Fibroblast of pulmonary artery (primary cell): Measurements from ENCODE around the gene SLC26A11.

Experiments
- DNase-seq: peaks from one replicate; pipeline ENCODE4 v3.0.0-alpha.2; 2010; ENCODE audit warnings: low read depth
- H3K4me3 ChIP-seq: replicated peaks from 2 replicates; pipeline ENCODE4 v1.5.1; 2011; ENCODE audit warnings: low read depth, mild to moderate bottlenecking, control low read depth, low read length, moderate library complexity
- CTCF ChIP-seq: IDR thresholded peaks from 2 replicates; pipeline ENCODE4 v1.5.1; 2011; ENCODE audit warnings: mild to moderate bottlenecking, control low read depth, low read length, inconsistent platforms; ENCODE audit errors: missing control alignments

Gene SLC26A11

GRCh38 chr17:80212109-80212508 is 8.1 kb upstream of the SLC26A11 start:
- H3K4me3 ChIP-seq, result no peak overlapping the region
- DNase-seq, result no peak
- no peak for TF ChIP-seq CTCF

- TF ChIP-seq CTCF, result no peak
- H3K4me3 ChIP-seq, result no peak overlapping the region
- DNase-seq, result no peak
Measured at GRCh38 chr17:80212511-80212910, 7.7 kb upstream of the SLC26A11 start.

- no peak for TF ChIP-seq CTCF
- H3K4me3 ChIP-seq, result no peak overlapping the region
- DNase-seq, result no peak
Measured at GRCh38 chr17:80212962-80213642, 7.1 kb upstream of the SLC26A11 start.

GRCh38 chr17:80213643-80213975 is 6.6 kb upstream of the SLC26A11 start:
- TF ChIP-seq CTCF, result no peak
- H3K4me3 ChIP-seq, result no peak overlapping the region
- DNase-seq, result no peak

- no peak overlapping the region for H3K4me3 ChIP-seq
Measured at GRCh38 chr17:80214012-80214877, 6.0 kb upstream of the SLC26A11 start.

GRCh38 chr17:80214878-80215210 is 5.4 kb upstream of the SLC26A11 start:
- no peak for DNase-seq
- no peak overlapping the region for H3K4me3 ChIP-seq
- no peak for TF ChIP-seq CTCF

More at GRCh38 chr17:80214012-80214877, 6.0 kb upstream of the SLC26A11 start:
- DNase-seq, result no peak
- TF ChIP-seq CTCF, result no peak
